ENCODE data around the gene CLCN5. TPM values are rescaled to one million over a fixed set of nuclear protein-coding genes. Genes with fewer than 3 reads are reported as not detected.

CLCN5 gene
- total RNA-seq, 1 donor from 2014 or later = 4.2 TPM

- ATAC-seq (ENCODE audit: low read depth) = no peak
- no peaks in the 10 kb centered on the region for H3K9me3 Mint-ChIP-seq
- H3K4me3 Mint-ChIP-seq = no peak overlapping the region
- ChIA-PET CTCF (no interaction called here), POLR2A (no interaction called here)
- no peak for TF ChIP-seq CTCF (IDR thresholded peaks at IDR 0.05)
- H3K27ac Mint-ChIP-seq = no peak overlapping the region
- H3K27me3 Mint-ChIP-seq = no peaks in the 10 kb centered on the region
- no peaks in the 10 kb centered on the region for H3K36me3 Mint-ChIP-seq (ENCODE audit: low read depth)
- intact Hi-C loops (cut with micrococcal nuclease) = no loop called here
- DNase-seq = no peak
- peaks cover 15% of the 10 kb centered on the region for H3K4me1 Mint-ChIP-seq
Observed at GRCh38 chrX:50107470-50107869, 185.1 kb downstream of the CLCN5 start.

GRCh38 chrX:50108264-50108663 is 185.9 kb downstream of the CLCN5 start:
- Mint-ChIP-seq H3K4me3 (no peak overlapping the region), H3K36me3 (ENCODE audit: low read depth) (no peaks in the 10 kb centered on the region), H3K4me1 (peaks cover 13% of the 10 kb centered on the region), H3K27ac (no peak overlapping the region), H3K27me3 (no peaks in the 10 kb centered on the region), H3K9me3 (no peaks in the 10 kb centered on the region)
- TF ChIP-seq CTCF (IDR thresholded peaks at IDR 0.05) = no peak
- ChIA-PET POLR2A (no interaction called here), CTCF (no interaction called here)
- intact Hi-C loops (cut with micrococcal nuclease) = no loop called here
- no peak for DNase-seq
- ATAC-seq (ENCODE audit: low read depth) = no peak

GRCh38 chrX:50111742-50112141 is 189.3 kb downstream of the CLCN5 start:
- CTCF ChIA-PET = no interaction called here
- POLR2A ChIA-PET = no interaction called here
- no peak for TF ChIP-seq CTCF (IDR thresholded peaks at IDR 0.05)
- DNase-seq = no peak
- Mint-ChIP-seq H3K27me3 (no peaks in the 10 kb centered on the region), H3K27ac (no peak overlapping the region), H3K4me1 (peaks cover 16% of the 10 kb centered on the region), H3K36me3 (ENCODE audit: low read depth) (no peaks in the 10 kb centered on the region), H3K4me3 (no peak overlapping the region), H3K9me3 (no peaks in the 10 kb centered on the region)
- intact Hi-C loops (cut with micrococcal nuclease) = no loop called here
- ATAC-seq (ENCODE audit: low read depth) = no peak

- Mint-ChIP-seq H3K27ac (no peak overlapping the region), H3K4me1 (peaks cover 19% of the 10 kb centered on the region), H3K9me3 (no peaks in the 10 kb centered on the region), H3K36me3 (ENCODE audit: low read depth) (no peaks in the 10 kb centered on the region), H3K27me3 (no peaks in the 10 kb centered on the region), H3K4me3 (no peak overlapping the region)
- no peak for DNase-seq
- TF ChIP-seq CTCF (IDR thresholded peaks at IDR 0.05) = no peak
- CTCF ChIA-PET = no interaction called here
- POLR2A ChIA-PET = no interaction called here
- intact Hi-C loops (cut with micrococcal nuclease) = no loop called here
- no peak for ATAC-seq (ENCODE audit: low read depth)
Observed at GRCh38 chrX:50114113-50114512, 191.7 kb downstream of the CLCN5 start.

- ChIA-PET POLR2A (no interaction called here), CTCF (no interaction called here)
- Mint-ChIP-seq H3K9me3 (no peaks in the 10 kb centered on the region), H3K27ac (no peak overlapping the region), H3K4me1 (peaks cover 17% of the 10 kb centered on the region), H3K4me3 (no peak overlapping the region), H3K27me3 (no peaks in the 10 kb centered on the region), H3K36me3 (ENCODE audit: low read depth) (no peaks in the 10 kb centered on the region)
- intact Hi-C loops (cut with micrococcal nuclease) = no loop called here
- no peak for DNase-seq
- TF ChIP-seq CTCF (IDR thresholded peaks at IDR 0.05) = no peak
- no peak for ATAC-seq (ENCODE audit: low read depth)
Observed at GRCh38 chrX:50115973-50116372, 193.6 kb downstream of the CLCN5 start.

Measured in activated B cell treated with CpG ODN at 0.5 μM for 24 hours (primary cell).